ENCODE data around the gene NRCAM.

Gene NRCAM

GRCh38 chr7:108157606-108158335, 298.5 kb downstream of the NRCAM start:
- in situ Hi-C loops (cut with HindIII; ENCODE audit: low sequenced_read_pairs) = no loop called here

GRCh38 chr7:108156897-108157605, 299.2 kb downstream of the NRCAM start:
- DNase-seq (ENCODE audit: low read depth, low spot score) = no peak
- TF ChIP-seq CTCF (IDR thresholded peaks at IDR 0.05; ENCODE audit: low read depth, low read length) = no peak
- no peak overlapping the region for H3K4me3 ChIP-seq (ENCODE audit: low read depth, low read length)
- in situ Hi-C loops (cut with HindIII; ENCODE audit: low sequenced_read_pairs) = no loop called here

More at GRCh38 chr7:108157606-108158335, 298.5 kb downstream of the NRCAM start:
- H3K4me3 ChIP-seq (ENCODE audit: low read depth, low read length) = no peak overlapping the region
- TF ChIP-seq CTCF (IDR thresholded peaks at IDR 0.05; ENCODE audit: low read depth, low read length) = no peak
- no peak for DNase-seq (ENCODE audit: low read depth, low spot score)

GRCh38 chr7:108152198-108152597, 304.0 kb downstream of the NRCAM start:
- no peak for DNase-seq (ENCODE audit: low read depth, low spot score)
- no peak for TF ChIP-seq CTCF (IDR thresholded peaks at IDR 0.05; ENCODE audit: low read depth, low read length)
- in situ Hi-C loops (cut with HindIII; ENCODE audit: low sequenced_read_pairs) = no loop called here
- H3K4me3 ChIP-seq (ENCODE audit: low read depth, low read length) = no peak overlapping the region

GRCh38 chr7:108149908-108150307, 306.3 kb downstream of the NRCAM start:
- DNase-seq (ENCODE audit: low read depth, low spot score) = no peak
- H3K4me3 ChIP-seq (ENCODE audit: low read depth, low read length) = no peak overlapping the region
- no peak for TF ChIP-seq CTCF (IDR thresholded peaks at IDR 0.05; ENCODE audit: low read depth, low read length)
- in situ Hi-C loops (cut with HindIII; ENCODE audit: low sequenced_read_pairs) = no loop called here

- no peak overlapping the region for H3K4me3 ChIP-seq (ENCODE audit: low read depth, low read length)
- no peak for DNase-seq (ENCODE audit: low read depth, low spot score)
- no peak for TF ChIP-seq CTCF (IDR thresholded peaks at IDR 0.05; ENCODE audit: low read depth, low read length)
- in situ Hi-C loops (cut with HindIII; ENCODE audit: low sequenced_read_pairs) = no loop called here
Observed at GRCh38 chr7:108149119-108149518, 307.1 kb downstream of the NRCAM start.

- no peak overlapping the region for H3K4me3 ChIP-seq (ENCODE audit: low read depth, low read length)
- no peak for TF ChIP-seq CTCF (IDR thresholded peaks at IDR 0.05; ENCODE audit: low read depth, low read length)
- DNase-seq (ENCODE audit: low read depth, low spot score) = no peak
- in situ Hi-C loops (cut with HindIII; ENCODE audit: low sequenced_read_pairs) = no loop called here
Observed at GRCh38 chr7:108147031-108147563, 309.1 kb downstream of the NRCAM start.
